GM10266 (cell line): ENCODE measurements around the gene HCFC1R1.

Source experiments
- DNase-seq: peaks from one replicate; pipeline ENCODE4 v3.0.0; 2012; ENCODE audit errors: extremely low spot score
- CTCF ChIP-seq: IDR thresholded peaks from 2 replicates; pipeline ENCODE4 v1.5.1; 2012; ENCODE audit warnings: mild to moderate bottlenecking, low read depth; ENCODE audit not compliant: control insufficient read depth, insufficient read depth; ENCODE audit errors: missing control alignments

The HCFC1R1 gene

GRCh38 chr16:3007957-3008689, 15.6 kb downstream of the HCFC1R1 start:
- DNase-seq: no peak

GRCh38 chr16:3007059-3007956, 16.4 kb downstream of the HCFC1R1 start:
- DNase-seq: no peak
- TF ChIP-seq CTCF: no peak

More at GRCh38 chr16:3007957-3008689, 15.6 kb downstream of the HCFC1R1 start:
- TF ChIP-seq CTCF: no peak

- TF ChIP-seq CTCF: no peak
- DNase-seq: no peak
Observed at GRCh38 chr16:3004781-3005284, 18.9 kb downstream of the HCFC1R1 start.

- DNase-seq: no peak
- TF ChIP-seq CTCF: no peak
Observed at GRCh38 chr16:3004319-3004718, 19.4 kb downstream of the HCFC1R1 start.

- peak; percentile 83 for TF ChIP-seq CTCF
- DNase-seq: peak; percentile 99
Observed at GRCh38 chr16:3003582-3004270, 20.0 kb downstream of the HCFC1R1 start.

- no peak for DNase-seq
Observed at GRCh38 chr16:3001316-3001715, 22.4 kb downstream of the HCFC1R1 start.

More at GRCh38 chr16:3001316-3001715, 22.4 kb downstream of the HCFC1R1 start:
- TF ChIP-seq CTCF: no peak
